ENCODE data around the gene OR1N2. TPM values are rescaled to one million over a fixed set of nuclear protein-coding genes. Genes with fewer than 3 reads are reported as not detected.

Gene OR1N2, protein sequence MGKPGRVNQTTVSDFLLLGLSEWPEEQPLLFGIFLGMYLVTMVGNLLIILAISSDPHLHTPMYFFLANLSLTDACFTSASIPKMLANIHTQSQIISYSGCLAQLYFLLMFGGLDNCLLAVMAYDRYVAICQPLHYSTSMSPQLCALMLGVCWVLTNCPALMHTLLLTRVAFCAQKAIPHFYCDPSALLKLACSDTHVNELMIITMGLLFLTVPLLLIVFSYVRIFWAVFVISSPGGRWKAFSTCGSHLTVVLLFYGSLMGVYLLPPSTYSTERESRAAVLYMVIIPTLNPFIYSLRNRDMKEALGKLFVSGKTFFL
- total RNA-seq, result not detected in 2 replicates

DNA sequence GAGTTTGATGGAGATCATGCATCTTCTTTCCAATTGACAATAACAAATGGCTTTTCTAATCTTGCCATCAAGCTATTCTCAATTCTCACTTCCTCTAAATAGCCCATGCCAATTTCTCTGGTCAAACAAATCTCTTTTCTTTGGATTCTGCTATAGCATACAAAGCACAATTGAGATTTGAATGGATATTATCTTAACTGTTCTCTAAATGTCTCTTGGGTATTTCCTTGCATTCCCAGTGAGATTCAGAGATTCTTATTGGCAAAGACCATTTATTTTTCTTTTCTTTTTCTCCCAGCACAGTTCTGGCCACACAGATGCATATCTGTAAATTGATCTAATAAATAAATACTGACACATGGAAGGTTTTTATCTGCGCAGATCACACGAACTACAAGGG lies at the start of gene OR1N2:
TSS of gene OR1N2 (plus strand) at position 301 of the 400 bp plus-strand sequence. CDS start 100 bp downstream, outside the sequence.

DNA sequence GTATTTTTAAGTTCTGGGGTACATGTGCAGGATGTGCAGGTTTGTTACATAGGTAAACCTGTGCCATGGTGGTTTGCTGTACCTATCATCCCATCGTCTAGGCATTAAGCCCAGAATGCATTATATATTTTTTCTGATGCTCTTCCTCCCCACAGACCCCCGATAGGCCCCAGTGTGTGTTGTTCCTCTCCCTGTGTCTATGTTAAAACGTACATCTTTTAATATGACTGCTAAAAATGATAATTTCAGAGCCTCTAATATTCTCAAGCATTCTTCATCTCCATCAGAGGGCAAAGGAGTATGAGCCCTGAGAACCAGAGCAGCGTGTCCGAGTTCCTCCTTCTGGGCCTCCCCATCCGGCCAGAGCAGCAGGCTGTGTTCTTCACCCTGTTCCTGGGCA lies 42.4 kb upstream of the OR1N2 start, which contains the start of gene OR1J2:
TSS of gene OR1J2 (plus strand) at position 301 of the 400 bp plus-strand sequence. CDS start at position 301, 0 bp downstream.

DNA sequence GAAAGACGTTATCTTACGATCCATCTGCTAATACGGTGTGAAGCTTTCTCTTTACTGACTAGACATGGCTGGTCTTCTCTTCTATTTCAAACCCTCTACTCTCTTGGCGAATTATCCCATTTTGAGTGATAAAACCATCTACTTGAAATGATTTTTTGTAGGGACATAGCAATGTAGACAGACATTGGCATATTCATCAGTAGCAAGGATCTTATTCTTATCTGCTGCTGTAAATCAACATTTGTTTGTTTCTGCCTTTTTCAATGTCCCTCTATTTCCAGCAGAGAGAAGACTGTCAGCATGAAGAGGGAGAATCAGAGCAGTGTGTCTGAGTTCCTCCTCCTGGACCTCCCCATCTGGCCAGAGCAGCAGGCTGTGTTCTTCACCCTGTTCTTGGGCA lies 34.1 kb upstream of the OR1N2 start, which contains the start of gene OR1J4:
TSS of gene OR1J4 (plus strand) at position 301 of the 400 bp plus-strand sequence. CDS start at position 301, 0 bp downstream.

DNA sequence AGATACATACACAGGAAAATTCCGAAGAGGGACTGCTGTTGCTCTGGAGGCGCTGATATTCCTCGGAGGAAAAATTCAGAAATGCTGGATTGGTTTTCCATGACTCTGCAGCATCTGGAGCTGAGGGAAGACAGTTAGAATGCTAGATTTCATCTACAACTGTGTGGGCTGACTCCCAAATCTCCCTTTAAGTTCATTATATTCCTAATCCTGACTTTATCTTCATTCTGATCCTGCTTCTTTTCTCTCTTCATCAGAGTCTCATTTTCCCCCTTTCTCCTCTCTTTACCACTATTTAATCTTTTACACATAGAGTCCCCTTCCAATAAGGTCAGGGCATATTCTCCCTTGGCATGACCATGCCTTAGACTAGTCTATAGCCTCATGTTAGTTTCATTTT lies 25.7 kb upstream of the OR1N2 start, which contains the start of gene OR1N1:
TSS of gene OR1N1 (minus strand) at position 101 of the 400 bp plus-strand sequence. CDS start at position 101, 0 bp downstream.

DNA sequence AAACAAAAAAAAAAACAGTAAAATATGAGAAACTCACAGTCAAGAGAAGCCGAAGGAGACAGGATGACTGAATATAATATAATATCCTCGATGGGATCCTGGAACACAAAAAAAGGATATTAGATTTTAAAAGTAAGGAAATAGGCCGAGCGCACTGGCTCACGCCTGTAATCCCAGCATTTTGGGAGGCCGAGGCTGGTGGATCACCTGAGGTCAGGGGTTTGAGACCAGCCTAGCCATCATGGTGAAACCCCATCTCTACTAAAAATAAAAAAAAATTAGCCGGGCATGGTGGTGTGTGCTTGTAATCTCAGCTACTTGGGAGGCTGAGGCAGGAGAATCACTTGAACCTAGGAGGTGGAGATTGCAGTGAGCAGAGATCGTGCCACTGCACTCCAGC lies 30.4 kb downstream of the OR1N2 start, which contains the start of gene OR1L8:
TSS of gene OR1L8 (minus strand) at position 101 of the 400 bp plus-strand sequence. CDS start 14,907 bp downstream, outside the sequence.

Other genes with a start within 250 kb of the OR1N2 start
- 0.97 and 5.9 TPM in 2 replicates for gene PTGS1, start 182.1 kb upstream of the OR1N2 start, total RNA-seq
- gene OR1J1, start 75.2 kb upstream of the OR1N2 start, total RNA-seq, result not detected in 2 replicates
- 0.13 TPM in 1 of 2 replicates, not detected in the other for gene OR1J2, start 42.3 kb upstream of the OR1N2 start, total RNA-seq
- gene OR1J4, start 34.0 kb upstream of the OR1N2 start, total RNA-seq, result 0.25 TPM in 1 of 2 replicates, not detected in the other
- gene OR1N1, start 25.8 kb upstream of the OR1N2 start, total RNA-seq, result not detected in 2 replicates
- gene OR1L8, start 30.3 kb downstream of the OR1N2 start, total RNA-seq, result 0.06 TPM in 1 of 2 replicates, not detected in the other
- not detected in 2 replicates for gene OR1Q1, start 61.6 kb downstream of the OR1N2 start, total RNA-seq
- gene OR1B1, start 104.5 kb downstream of the OR1N2 start, total RNA-seq, result 0.13 TPM in 1 of 2 replicates, not detected in the other
- not detected in 2 replicates for gene OR1L1, start 108.6 kb downstream of the OR1N2 start, total RNA-seq
- not detected in 2 replicates for gene OR1L3, start 122.0 kb downstream of the OR1N2 start, total RNA-seq
- not detected in 2 replicates for gene OR1L4, start 170.9 kb downstream of the OR1N2 start, total RNA-seq
- gene OR1L6, start 189.2 kb downstream of the OR1N2 start, total RNA-seq, result not detected in 2 replicates
- gene OR5C1, start 235.8 kb downstream of the OR1N2 start, total RNA-seq, result not detected in 2 replicates
- gene OR1K1, start 247.0 kb downstream of the OR1N2 start, total RNA-seq, result not detected in 2 replicates

Measured in bladder microvascular endothelial cell (primary cell).